MM.1S (cell line): ENCODE results near the gene POU3F3.

Experiments used
- DNase-seq: peaks from one replicate; pipeline ENCODE4 v3.0.0-alpha.2; 2015
- H2AFZ ChIP-seq: fragments of 300-600 bp; sonication (generic); 2 replicates; pipeline ENCODE4 v1.6.0; 2016; ENCODE audit warnings: antibody characterized with exemption, low read length
- H3F3A ChIP-seq: fragments of 300-600 bp; sonication (generic); 2 replicates; pipeline ENCODE4 v1.6.1; 2016; ENCODE audit warnings: mild to moderate bottlenecking, antibody characterized with exemption, low read length, moderate library complexity, mixed read lengths; ENCODE audit not compliant: insufficient read depth
- H3K27ac ChIP-seq: fragments of 300-600 bp; sonication (generic); 2 replicates; pipeline ENCODE4 v1.5.1; 2016; ENCODE audit warnings: mild to moderate bottlenecking, low read length
- H3K27me3 ChIP-seq: fragments of 300-600 bp; sonication (generic); replicated peaks from 2 replicates; pipeline ENCODE4 v1.6.0; 2016; ENCODE audit warnings: low read length; ENCODE audit not compliant: insufficient read depth
- H3K36me3 ChIP-seq: fragments of 300-600 bp; sonication (generic); replicated peaks from 2 replicates; pipeline ENCODE4 v1.6.1; 2016; ENCODE audit warnings: mild to moderate bottlenecking, low read length, mixed read lengths; ENCODE audit not compliant: insufficient read depth
- H3K4me1 ChIP-seq: fragments of 300-600 bp; sonication (generic); 2 replicates; pipeline ENCODE4 v1.6.1; 2016; ENCODE audit warnings: low read length, mixed read lengths
- H3K4me2 ChIP-seq: fragments of 300-600 bp; sonication (generic); 2 replicates; pipeline ENCODE4 v1.6.0; 2016; ENCODE audit warnings: low read depth, low read length
- H3K4me3 ChIP-seq: fragments of 300-600 bp; sonication (generic); 2 replicates; pipeline ENCODE4 v1.5.1; 2016; ENCODE audit warnings: low read length, mixed read lengths
- H3K79me2 ChIP-seq: fragments of 300-600 bp; sonication (generic); 2 replicates; pipeline ENCODE4 v1.6.1; 2016; ENCODE audit warnings: mixed run types, low read length, mixed read lengths
- H3K9ac ChIP-seq: fragments of 300-600 bp; sonication (generic); 2 replicates; pipeline ENCODE4 v1.6.1; 2016; ENCODE audit warnings: low read length, mixed read lengths
- H3K9me2 ChIP-seq: fragments of 300-600 bp; sonication (generic); replicated peaks from 2 replicates; pipeline ENCODE4 v1.6.1; 2016; ENCODE audit warnings: mild to moderate bottlenecking, low read length, mixed read lengths; ENCODE audit not compliant: insufficient read depth
- H3K9me3 ChIP-seq: fragments of 300-600 bp; sonication (generic); replicated peaks from 2 replicates; pipeline ENCODE4 v1.6.1; 2016; ENCODE audit warnings: mild to moderate bottlenecking, low read length, mixed read lengths; ENCODE audit not compliant: insufficient read depth
- H4K20me1 ChIP-seq: fragments of 300-600 bp; sonication (generic); 2 replicates; pipeline ENCODE4 v1.6.1; 2016; ENCODE audit warnings: mild to moderate bottlenecking, low read length, moderate library complexity, mixed read lengths; ENCODE audit not compliant: insufficient read depth
- CTCF ChIP-seq: fragments of 300-600 bp; sonication (generic); IDR thresholded peaks from 2 replicates; pipeline ENCODE4 v1.5.1; 2016; ENCODE audit warnings: antibody characterized with exemption, low read length, mixed read lengths
- EZH2 ChIP-seq: fragments of 300-600 bp; sonication (generic); optimal IDR thresholded peaks from 2 replicates; pipeline ENCODE3; 2017; ENCODE audit warnings: low read depth, mild to moderate bottlenecking, antibody characterized with exemption, low read length, mixed read lengths
- EZH2phosphoT487 ChIP-seq: fragments of 300-600 bp; sonication (generic); IDR thresholded peaks from 2 replicates; pipeline ENCODE4 v1.6.1; 2018; ENCODE audit warnings: antibody characterized with exemption, low read length

The POU3F3 gene

GRCh38 chr2:104857262-104858005 is 3.5 kb downstream of the POU3F3 start:
- Histone ChIP-seq H2AFZ (no peak overlapping the region), H3K4me3 (no peak overlapping the region), H3K9me3 (no peaks in the 10 kb centered on the region), H3K27me3 (peaks cover 8% of the 10 kb centered on the region; the same call in 1 of the 2 replicates), H4K20me1 (no peaks in the 10 kb centered on the region), H3K9ac (no peak overlapping the region), H3K36me3 (no peaks in the 10 kb centered on the region), H3K79me2 (no peaks in the 10 kb centered on the region), H3F3A (no peaks in the 10 kb centered on the region), H3K4me2 (no peak overlapping the region), H3K4me1 (no peaks in the 10 kb centered on the region), H3K9me2 (no peaks in the 10 kb centered on the region), H3K27ac (no peak overlapping the region)
- DNase-seq, result no peak
- TF ChIP-seq CTCF, result no peak
- TF ChIP-seq EZH2phosphoT487, result no peak
- no peak for TF ChIP-seq EZH2

GRCh38 chr2:104858006-104858978 is 4.4 kb downstream of the POU3F3 start:
- Histone ChIP-seq H3F3A (no peaks in the 10 kb centered on the region), H3K27ac (no peak overlapping the region), H3K9me2 (no peaks in the 10 kb centered on the region), H3K36me3 (no peaks in the 10 kb centered on the region), H3K27me3 (peaks cover 2% of the 10 kb centered on the region; the same call in 1 of the 2 replicates), H3K9ac (no peak overlapping the region), H4K20me1 (no peaks in the 10 kb centered on the region), H2AFZ (no peak overlapping the region), H3K4me3 (no peak overlapping the region), H3K9me3 (no peaks in the 10 kb centered on the region), H3K79me2 (no peaks in the 10 kb centered on the region), H3K4me2 (no peak overlapping the region), H3K4me1 (no peaks in the 10 kb centered on the region)
- TF ChIP-seq EZH2phosphoT487 (no peak), EZH2 (no peak), CTCF (no peak)
- DNase-seq, result no peak

GRCh38 chr2:104859291-104859765 is 5.4 kb downstream of the POU3F3 start:
- DNase-seq, result no peak
- H3K9me3 ChIP-seq, result no peaks in the 10 kb centered on the region
- no peaks in the 10 kb centered on the region for H3K27me3 ChIP-seq
- no peaks in the 10 kb centered on the region for H3F3A ChIP-seq
- TF ChIP-seq CTCF (no peak), EZH2 (no peak), EZH2phosphoT487 (no peak)
- H3K27ac ChIP-seq, result no peak overlapping the region
- H3K4me3 ChIP-seq, result no peak overlapping the region
- no peaks in the 10 kb centered on the region for H4K20me1 ChIP-seq
- H3K4me2 ChIP-seq, result no peak overlapping the region
- no peaks in the 10 kb centered on the region for H3K36me3 ChIP-seq
- no peak overlapping the region for H2AFZ ChIP-seq
- H3K79me2 ChIP-seq, result no peaks in the 10 kb centered on the region
- no peaks in the 10 kb centered on the region for H3K9me2 ChIP-seq
- no peaks in the 10 kb centered on the region for H3K4me1 ChIP-seq
- H3K9ac ChIP-seq, result no peak overlapping the region
